HG03139 (cell line): ENCODE data around the gene SEC61A1.

Source experiments
- ATAC-seq: cut with Tn5 transposase; IDR thresholded peaks from one replicate; pipeline ENCODE4 v1.9.1; 2021; ENCODE audit not compliant: unreplicated experiment

Gene SEC61A1

DNA sequence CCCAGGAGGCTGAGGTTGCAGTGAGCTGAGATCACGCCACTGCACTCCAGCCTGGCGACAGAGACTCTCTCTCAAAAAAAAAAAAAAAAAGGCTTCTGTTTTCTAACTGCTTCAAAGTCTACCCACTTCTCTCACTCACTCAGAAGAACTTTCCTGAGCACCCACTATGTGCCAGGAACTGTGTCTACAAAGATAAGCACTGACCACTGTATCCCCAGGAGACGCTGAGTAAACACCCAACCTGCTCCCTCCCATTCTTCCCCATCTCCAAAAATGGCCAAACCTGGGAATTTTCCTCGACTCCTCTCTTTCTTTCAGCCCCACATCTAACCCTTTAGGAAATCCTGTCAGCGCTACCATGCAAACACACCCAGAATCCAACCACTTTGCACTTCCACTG lies 58.9 kb downstream of the SEC61A1 start:
- no peak for ATAC-seq

DNA sequence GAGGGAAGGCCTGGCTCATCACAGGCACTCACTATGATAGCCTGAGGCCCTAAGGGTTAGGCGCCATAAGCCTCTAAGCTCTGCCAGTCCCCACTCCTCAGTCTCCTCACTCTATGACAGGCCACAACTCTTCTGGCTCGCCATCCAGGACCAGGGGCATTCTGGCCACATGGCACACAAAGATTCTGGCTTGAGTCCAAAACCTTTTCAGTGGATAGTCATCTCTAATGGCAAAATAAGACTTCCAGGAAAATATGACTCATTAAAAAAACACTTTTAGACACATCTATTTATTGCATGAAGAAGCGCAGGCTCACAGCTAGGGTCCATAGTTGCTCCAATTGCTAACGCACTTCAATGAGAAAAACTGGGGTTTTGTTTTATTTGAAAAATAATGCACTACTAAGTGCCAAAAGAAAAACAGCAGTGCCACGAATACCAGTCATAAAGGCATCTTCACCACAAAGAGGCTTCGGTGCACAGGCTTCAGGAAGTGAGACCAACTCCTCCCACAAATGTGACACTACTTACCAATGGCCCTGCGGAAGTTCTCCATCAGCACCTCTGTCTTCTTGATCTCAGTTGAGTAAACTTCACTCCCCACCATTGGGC lies 60.2 kb downstream of the SEC61A1 start:
- no peak for ATAC-seq

DNA sequence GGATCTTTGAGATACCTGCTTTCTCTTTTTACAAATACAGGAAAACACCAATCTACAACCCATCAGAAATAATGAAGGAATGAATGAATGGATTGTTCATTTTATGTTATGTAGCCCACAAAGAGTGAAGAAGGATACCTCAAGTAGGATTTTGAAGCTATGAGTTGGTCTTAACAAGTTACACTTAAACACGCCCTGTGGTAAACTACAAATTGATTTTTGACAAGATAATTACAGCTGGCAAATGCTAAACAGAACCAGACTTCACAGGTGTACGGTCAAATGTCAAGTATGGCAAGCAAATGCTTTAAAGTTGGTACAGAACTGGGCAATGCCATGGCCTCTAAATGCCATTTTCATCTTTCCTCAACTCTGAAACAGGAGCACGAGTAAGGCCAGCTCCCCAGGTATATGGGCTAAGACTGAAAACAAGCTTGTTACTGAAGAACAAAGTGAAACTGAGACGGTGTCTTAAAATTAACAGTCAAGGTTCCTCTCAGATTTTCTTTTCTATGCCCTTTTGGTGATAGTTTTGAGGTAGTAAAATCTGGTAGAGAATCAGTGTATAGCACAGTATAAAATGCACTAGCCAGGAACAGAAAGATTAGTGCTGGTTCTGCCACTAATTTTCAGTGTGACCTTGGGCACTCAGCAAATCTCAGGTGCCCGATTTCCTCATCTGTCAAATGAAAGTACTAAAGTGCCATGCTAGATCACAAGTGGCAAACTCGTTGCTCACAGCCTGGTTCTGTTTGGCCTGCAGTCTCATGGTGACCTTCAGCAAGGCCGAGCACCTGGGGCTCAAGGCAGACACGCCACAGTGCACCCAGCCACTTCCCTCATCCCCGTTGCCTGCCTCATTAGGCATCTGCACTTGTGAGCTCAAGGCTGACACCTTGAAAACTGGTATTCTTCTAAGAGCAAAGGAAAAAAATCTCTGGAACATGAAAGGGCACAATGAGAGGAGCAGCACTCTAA lies 61.9 kb downstream of the SEC61A1 start:
- ATAC-seq, result no peak
